ENCODE results near the gene USP15.

The USP15 gene

DNA sequence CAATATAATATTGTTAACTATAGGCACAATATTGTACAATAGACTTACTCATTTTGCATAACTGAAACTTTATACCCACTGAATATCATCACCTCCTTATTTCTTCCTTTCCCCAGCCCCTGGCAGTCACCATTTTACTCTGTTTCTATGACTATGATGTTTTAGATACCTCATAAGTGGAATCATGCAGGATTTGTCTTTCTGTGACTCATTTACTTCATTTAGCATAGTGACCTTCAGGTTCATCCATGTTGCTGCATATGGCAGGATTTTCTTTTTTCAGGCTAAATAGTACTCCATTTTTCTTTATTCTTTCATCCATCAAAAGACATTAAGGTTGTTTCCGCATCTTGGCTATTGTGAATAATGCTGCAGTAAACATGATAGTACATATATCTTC lies 18.9 kb downstream of the USP15 start:
- no peaks in the 10 kb centered on the region for H3K4me1 ChIP-seq (ENCODE audit: control insufficient read depth, insufficient read depth, low read length)
- no peaks in the 10 kb centered on the region for H3K36me3 ChIP-seq (ENCODE audit: control insufficient read depth, insufficient read depth, low read length)
- no peak overlapping the region for H3K4me3 ChIP-seq (ENCODE audit: insufficient read depth, low read depth, low read length)
- no peaks in the 10 kb centered on the region for H3K9me3 ChIP-seq (ENCODE audit: control insufficient read depth, low read length)
- H3K27me3 ChIP-seq (ENCODE audit: control insufficient read depth, insufficient read depth, low read length, poor library complexity, severe bottlenecking): no peaks in the 10 kb centered on the region
- 100% methylated on average over 1 of the region's 1 CpG for WGBS, 2 experiments
- H3K27ac ChIP-seq (ENCODE audit: insufficient read depth, low read depth, low read length, poor library complexity, severe bottlenecking): no peak overlapping the region

DNA sequence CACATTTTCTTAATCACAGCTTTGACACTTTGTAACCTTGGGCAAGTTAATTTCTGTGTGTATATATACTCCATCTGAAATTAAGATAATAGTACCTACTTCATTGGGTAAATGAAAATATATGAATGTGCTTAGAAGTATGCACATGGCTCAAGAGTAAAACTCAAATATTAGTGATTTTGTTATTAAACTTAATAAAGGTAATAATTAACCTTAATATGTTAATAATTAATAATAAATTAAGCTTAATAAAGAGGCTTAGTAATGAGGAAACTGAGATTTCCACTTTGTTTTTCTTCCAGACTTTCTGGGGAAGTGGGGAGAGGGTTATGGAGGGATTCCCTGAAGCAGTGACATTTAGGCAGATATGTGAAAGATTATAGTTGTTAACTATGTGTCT lies 19.8 kb downstream of the USP15 start:
- H3K9me3 ChIP-seq (ENCODE audit: control insufficient read depth, low read length): no peaks in the 10 kb centered on the region
- H3K4me1 ChIP-seq (ENCODE audit: control insufficient read depth, insufficient read depth, low read length): no peaks in the 10 kb centered on the region
- H3K36me3 ChIP-seq (ENCODE audit: control insufficient read depth, insufficient read depth, low read length): no peaks in the 10 kb centered on the region
- H3K27me3 ChIP-seq (ENCODE audit: control insufficient read depth, insufficient read depth, low read length, poor library complexity, severe bottlenecking): no peaks in the 10 kb centered on the region
- no peak overlapping the region for H3K27ac ChIP-seq (ENCODE audit: insufficient read depth, low read depth, low read length, poor library complexity, severe bottlenecking)
- no peak overlapping the region for H3K4me3 ChIP-seq (ENCODE audit: insufficient read depth, low read depth, low read length)

DNA sequence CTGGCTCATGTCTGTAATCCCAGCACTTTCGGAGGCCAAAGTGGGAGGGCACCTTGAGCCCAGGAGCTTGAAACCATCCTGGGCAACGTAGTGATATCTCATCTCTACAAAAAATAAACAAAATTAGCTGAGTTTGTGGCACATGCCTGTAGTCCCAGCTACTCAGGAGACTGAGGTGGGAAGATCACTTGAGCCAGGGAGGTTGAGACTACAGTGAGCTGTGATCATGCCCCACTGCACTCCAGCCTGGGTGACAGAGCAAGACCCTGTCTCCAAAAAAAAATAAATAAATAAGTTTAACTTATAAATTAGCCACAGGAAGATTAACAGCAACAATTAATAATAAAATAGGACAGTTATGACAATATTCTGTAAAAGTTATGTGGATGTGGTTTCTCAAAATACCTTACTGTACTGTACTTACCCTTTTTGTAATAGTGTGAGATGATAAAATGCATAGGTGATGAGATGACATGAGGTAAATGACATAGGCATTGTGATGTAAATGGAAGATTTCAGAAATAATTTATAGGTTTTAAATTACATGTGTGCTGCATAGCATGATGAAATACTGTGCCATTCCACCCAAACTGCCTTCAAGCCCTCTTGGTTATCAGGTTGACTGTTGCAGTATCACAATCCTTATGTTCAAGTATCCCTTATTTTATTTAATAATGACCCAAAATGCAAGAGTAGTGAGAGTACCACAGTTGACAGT lies 22.0 kb downstream of the USP15 start:
- Histone ChIP-seq H3K27me3 (ENCODE audit: control insufficient read depth, insufficient read depth, low read length, poor library complexity, severe bottlenecking) (no peaks in the 10 kb centered on the region), H3K9me3 (ENCODE audit: control insufficient read depth, low read length) (no peaks in the 10 kb centered on the region), H3K4me3 (ENCODE audit: insufficient read depth, low read depth, low read length) (no peak overlapping the region), H3K4me1 (ENCODE audit: control insufficient read depth, insufficient read depth, low read length) (no peaks in the 10 kb centered on the region), H3K27ac (ENCODE audit: insufficient read depth, low read depth, low read length, poor library complexity, severe bottlenecking) (no peak overlapping the region), H3K36me3 (ENCODE audit: control insufficient read depth, insufficient read depth, low read length) (no peaks in the 10 kb centered on the region)
- WGBS, 2 experiments: 89 to 90% methylated on average over 2 of the region's 2 CpGs

DNA sequence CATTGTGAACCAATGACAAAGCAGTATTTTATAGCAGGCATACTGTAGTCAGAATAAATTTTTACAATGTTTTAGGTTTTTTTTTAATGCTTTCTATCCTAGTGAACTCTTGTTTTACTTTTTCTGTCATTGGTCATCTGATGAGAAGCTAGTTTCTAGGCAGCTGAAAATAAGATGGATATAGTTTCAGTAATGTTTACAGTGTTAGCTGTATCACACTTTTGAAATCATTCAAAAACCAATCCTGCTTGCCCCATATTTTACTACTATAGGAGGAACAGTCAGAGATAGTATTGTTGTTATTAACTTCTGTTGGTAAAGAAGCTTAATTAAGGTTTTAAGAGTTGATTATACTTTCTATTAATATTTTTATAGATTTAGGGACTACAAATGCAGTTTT lies 24.5 kb downstream of the USP15 start:
- Histone ChIP-seq H3K4me3 (ENCODE audit: insufficient read depth, low read depth, low read length) (no peak overlapping the region), H3K9me3 (ENCODE audit: control insufficient read depth, low read length) (no peaks in the 10 kb centered on the region), H3K27me3 (ENCODE audit: control insufficient read depth, insufficient read depth, low read length, poor library complexity, severe bottlenecking) (no peaks in the 10 kb centered on the region), H3K27ac (ENCODE audit: insufficient read depth, low read depth, low read length, poor library complexity, severe bottlenecking) (no peak overlapping the region), H3K4me1 (ENCODE audit: control insufficient read depth, insufficient read depth, low read length) (no peaks in the 10 kb centered on the region), H3K36me3 (ENCODE audit: control insufficient read depth, insufficient read depth, low read length) (no peaks in the 10 kb centered on the region)

DNA sequence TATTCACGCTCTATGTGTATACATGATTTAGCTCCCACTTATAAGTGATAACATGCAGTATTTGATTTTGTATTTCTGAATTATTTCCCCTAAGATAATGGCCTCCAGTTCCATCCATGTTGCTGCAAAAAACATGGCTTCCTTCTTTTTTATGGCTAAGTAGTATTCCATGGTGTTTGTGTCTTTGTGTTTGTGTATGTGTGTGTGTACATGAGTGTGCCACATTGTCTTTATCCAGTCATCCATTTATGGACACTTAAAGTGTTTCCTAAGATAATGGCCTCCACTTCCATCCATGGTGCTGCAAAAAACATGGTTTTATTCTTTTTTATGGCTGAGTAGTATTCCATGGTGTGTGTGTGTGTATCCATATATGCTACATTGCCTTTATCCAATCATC lies 25.1 kb downstream of the USP15 start:
- Histone ChIP-seq H3K9me3 (ENCODE audit: control insufficient read depth, low read length) (no peaks in the 10 kb centered on the region), H3K4me1 (ENCODE audit: control insufficient read depth, insufficient read depth, low read length) (no peaks in the 10 kb centered on the region), H3K27me3 (ENCODE audit: control insufficient read depth, insufficient read depth, low read length, poor library complexity, severe bottlenecking) (no peaks in the 10 kb centered on the region), H3K36me3 (ENCODE audit: control insufficient read depth, insufficient read depth, low read length) (no peaks in the 10 kb centered on the region), H3K27ac (ENCODE audit: insufficient read depth, low read depth, low read length, poor library complexity, severe bottlenecking) (no peak overlapping the region), H3K4me3 (ENCODE audit: insufficient read depth, low read depth, low read length) (no peak overlapping the region)
- 80 to 100% methylated on average over 1 of the region's 1 CpG for WGBS, 2 experiments

- no peaks in the 10 kb centered on the region for H3K4me1 ChIP-seq (ENCODE audit: control insufficient read depth, insufficient read depth, low read length)
- no peaks in the 10 kb centered on the region for H3K27me3 ChIP-seq (ENCODE audit: control insufficient read depth, insufficient read depth, low read length, poor library complexity, severe bottlenecking)
- no peak overlapping the region for H3K27ac ChIP-seq (ENCODE audit: insufficient read depth, low read depth, low read length, poor library complexity, severe bottlenecking)
- no peaks in the 10 kb centered on the region for H3K36me3 ChIP-seq (ENCODE audit: control insufficient read depth, insufficient read depth, low read length)
- WGBS, 2 experiments: 90 to 95% methylated on average over 5 of the region's 5 CpGs
- no peak overlapping the region for H3K4me3 ChIP-seq (ENCODE audit: insufficient read depth, low read depth, low read length)
- no peaks in the 10 kb centered on the region for H3K9me3 ChIP-seq (ENCODE audit: control insufficient read depth, low read length)
Measured at GRCh38 chr12:62288328-62288727, 28.1 kb downstream of the USP15 start.

DNA sequence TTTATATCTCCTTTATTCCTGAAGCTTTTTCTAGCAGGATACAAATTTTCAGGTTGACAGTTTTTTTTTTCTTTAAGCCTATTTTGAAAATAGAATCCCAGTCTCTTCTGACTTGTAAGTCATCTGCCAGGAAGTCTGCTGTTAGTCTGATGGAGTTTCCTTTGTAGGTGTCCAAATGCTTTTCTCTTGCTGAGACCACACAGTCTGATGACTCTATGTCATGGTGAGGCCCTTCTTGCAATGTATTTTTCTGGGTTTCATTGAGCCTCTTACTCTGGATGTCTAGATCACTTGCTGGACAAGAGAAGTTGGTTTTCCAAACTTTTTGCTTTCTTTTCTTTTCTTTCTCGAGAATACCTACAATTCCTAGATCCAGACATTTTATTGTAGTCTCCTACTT lies 30.6 kb downstream of the USP15 start:
- 94 to 96% methylated on average over 1 of the region's 1 CpG for WGBS, 2 experiments
- no peaks in the 10 kb centered on the region for H3K36me3 ChIP-seq (ENCODE audit: control insufficient read depth, insufficient read depth, low read length)
- H3K27me3 ChIP-seq (ENCODE audit: control insufficient read depth, insufficient read depth, low read length, poor library complexity, severe bottlenecking): no peaks in the 10 kb centered on the region
- no peak overlapping the region for H3K27ac ChIP-seq (ENCODE audit: insufficient read depth, low read depth, low read length, poor library complexity, severe bottlenecking)
- H3K4me3 ChIP-seq (ENCODE audit: insufficient read depth, low read depth, low read length): no peak overlapping the region
- H3K4me1 ChIP-seq (ENCODE audit: control insufficient read depth, insufficient read depth, low read length): no peaks in the 10 kb centered on the region
- H3K9me3 ChIP-seq (ENCODE audit: control insufficient read depth, low read length): no peaks in the 10 kb centered on the region

GRCh38 chr12:62291864-62292760 lies 31.9 kb downstream of the USP15 start:
- no peaks in the 10 kb centered on the region for H3K9me3 ChIP-seq (ENCODE audit: control insufficient read depth, low read length)
- H3K4me1 ChIP-seq (ENCODE audit: control insufficient read depth, insufficient read depth, low read length): no peaks in the 10 kb centered on the region
- WGBS, 2 experiments: 61 to 77% methylated on average over 2 of the region's 2 CpGs
- H3K27ac ChIP-seq (ENCODE audit: insufficient read depth, low read depth, low read length, poor library complexity, severe bottlenecking): no peak overlapping the region
- no peaks in the 10 kb centered on the region for H3K27me3 ChIP-seq (ENCODE audit: control insufficient read depth, insufficient read depth, low read length, poor library complexity, severe bottlenecking)
- no peaks in the 10 kb centered on the region for H3K36me3 ChIP-seq (ENCODE audit: control insufficient read depth, insufficient read depth, low read length)
- H3K4me3 ChIP-seq (ENCODE audit: insufficient read depth, low read depth, low read length): no peak overlapping the region

GRCh38 chr12:62292761-62293344 lies 32.6 kb downstream of the USP15 start:
- H3K27me3 ChIP-seq (ENCODE audit: control insufficient read depth, insufficient read depth, low read length, poor library complexity, severe bottlenecking): no peaks in the 10 kb centered on the region
- WGBS, 2 experiments: 93% methylated on average over 6 of the region's 6 CpGs
- no peak overlapping the region for H3K27ac ChIP-seq (ENCODE audit: insufficient read depth, low read depth, low read length, poor library complexity, severe bottlenecking)
- no peaks in the 10 kb centered on the region for H3K4me1 ChIP-seq (ENCODE audit: control insufficient read depth, insufficient read depth, low read length)
- H3K36me3 ChIP-seq (ENCODE audit: control insufficient read depth, insufficient read depth, low read length): no peaks in the 10 kb centered on the region
- no peak overlapping the region for H3K4me3 ChIP-seq (ENCODE audit: insufficient read depth, low read depth, low read length)
- H3K9me3 ChIP-seq (ENCODE audit: control insufficient read depth, low read length): no peaks in the 10 kb centered on the region

- no CpG with 5 or more reads among the region's 1 CpG for WGBS, 2 experiments
- no peaks in the 10 kb centered on the region for H3K27me3 ChIP-seq (ENCODE audit: control insufficient read depth, insufficient read depth, low read length, poor library complexity, severe bottlenecking)
- H3K4me1 ChIP-seq (ENCODE audit: control insufficient read depth, insufficient read depth, low read length): no peaks in the 10 kb centered on the region
- H3K36me3 ChIP-seq (ENCODE audit: control insufficient read depth, insufficient read depth, low read length): no peaks in the 10 kb centered on the region
- H3K27ac ChIP-seq (ENCODE audit: insufficient read depth, low read depth, low read length, poor library complexity, severe bottlenecking): no peak overlapping the region
- H3K9me3 ChIP-seq (ENCODE audit: control insufficient read depth, low read length): no peaks in the 10 kb centered on the region
- H3K4me3 ChIP-seq (ENCODE audit: insufficient read depth, low read depth, low read length): no peak overlapping the region
Measured at GRCh38 chr12:62294378-62294777, 34.2 kb downstream of the USP15 start.

Measured in ectodermal cell (in vitro differentiated cells).